ENCODE measurements around the gene MAP3K8. TPM values are rescaled to one million over a fixed set of nuclear protein-coding genes. Genes with fewer than 3 reads are reported as not detected.
A peak's percentile ranks its signal among the peaks of the same experiment; 100 is the strongest.

Gene MAP3K8
- total and polyA plus RNA-seq, 9 of the 15 experiments (the other 6 are each of a cell fraction or from before 2014, with no cell fraction given), result 6.9 to 23.6 (median 13.6) TPM

DNA sequence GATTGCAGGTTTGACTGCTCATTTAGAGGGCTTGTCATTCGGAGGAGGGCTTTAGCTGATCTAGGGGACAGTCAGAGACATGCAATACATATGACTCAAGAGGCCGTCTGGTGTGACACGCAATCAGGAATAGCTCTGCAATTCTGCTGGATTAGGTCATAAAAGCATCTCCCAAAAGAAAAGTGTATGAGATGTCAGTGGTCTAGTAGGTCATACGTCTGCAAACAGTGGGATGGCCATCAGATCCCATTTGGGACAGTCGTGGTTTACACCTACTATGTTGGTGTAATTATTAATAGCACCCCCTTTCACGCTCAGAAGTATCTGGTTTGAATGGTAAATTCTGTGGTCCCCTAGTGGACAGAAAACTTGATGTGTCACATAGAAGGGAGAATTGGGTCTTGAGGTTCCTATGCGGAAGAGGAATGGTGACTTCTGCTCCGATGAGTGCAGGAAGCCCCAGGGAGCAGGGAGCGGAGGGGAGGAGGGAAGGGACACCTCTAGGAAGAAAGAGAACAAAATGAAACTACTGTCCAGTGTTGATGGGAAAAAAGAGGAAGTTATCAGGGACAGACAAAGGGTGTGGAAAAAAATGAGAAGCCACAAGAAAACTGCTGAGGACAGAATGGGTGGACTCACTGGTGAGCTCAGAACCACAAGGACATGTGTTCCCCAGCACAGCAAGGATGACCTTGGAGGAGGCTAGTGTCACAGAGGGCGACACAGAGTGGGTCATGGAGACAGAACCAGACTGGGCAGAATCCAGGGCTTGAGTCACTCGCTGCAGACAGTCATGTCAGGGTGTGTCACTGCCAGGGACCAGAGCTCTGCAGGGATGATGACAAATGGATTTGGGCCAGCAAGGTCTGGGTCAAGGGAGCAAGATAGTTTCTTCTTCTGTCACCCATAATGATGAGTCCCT lies 59.9 kb downstream of the MAP3K8 start (continued):
- TF ChIP-seq, protein P1, sequence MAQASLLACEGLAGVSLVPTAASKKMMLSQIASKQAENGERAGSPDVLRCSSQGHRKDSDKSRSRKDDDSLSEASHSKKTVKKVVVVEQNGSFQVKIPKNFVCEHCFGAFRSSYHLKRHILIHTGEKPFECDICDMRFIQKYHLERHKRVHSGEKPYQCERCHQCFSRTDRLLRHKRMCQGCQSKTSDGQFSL (CRISPR knock-in tag; IDR thresholded peaks at IDR 0.05), result no peak; the same call in 1 of the 2 replicates
- TF ChIP-seq, protein P1 (tag; IDR thresholded peaks at IDR 0.05), result no peak
- TF ChIP-seq PHF8 (IDR thresholded peaks at IDR 0.05; ENCODE audit: borderline replicate concordance, low read length) (peak; percentile 9; the same call in 1 of the 2 replicates), SREBF1 (IDR thresholded peaks at IDR 0.05; ENCODE audit: borderline replicate concordance, low read depth, low read length) (no peak), SAFB (IDR thresholded peaks at IDR 0.05; ENCODE audit: borderline replicate concordance, low read depth, low read length) (no peak), MEF2A (IDR thresholded peaks at IDR 0.05; ENCODE audit: control insufficient read depth, low read depth, low read length) (no peak), ZNF696 (CRISPR knock-in tag; conservative IDR thresholded peaks at IDR 0.05) (no peak), ETV5 (CRISPR knock-in tag; IDR thresholded peaks at IDR 0.05; ENCODE audit: low read depth) (no peak), KLF1 (tag; IDR thresholded peaks at IDR 0.05) (no peak), SMARCA4 (IDR thresholded peaks at IDR 0.05) (peak; percentile 70; the same call in 1 of the 2 replicates), RB1 (IDR thresholded peaks at IDR 0.05; ENCODE audit: low read depth) (no peak), FOXK2 (conservative IDR thresholded peaks at IDR 0.05 in 1 of 2, IDR thresholded peaks at IDR 0.05 in 1 of 2; ENCODE audit: low read depth in 2 of 2) (peak; percentile 74 to 80), ZBED1 (IDR thresholded peaks at IDR 0.05) (no peak), KLF6 (CRISPR knock-in tag; IDR thresholded peaks at IDR 0.05; ENCODE audit: borderline replicate concordance) (peak; percentile 65; the same call in 1 of the 2 replicates), ZNF668 (CRISPR knock-in tag; IDR thresholded peaks at IDR 0.05) (no peak), ZBTB17 (CRISPR knock-in tag; IDR thresholded peaks at IDR 0.05) (peak; percentile 86)
- TF ChIP-seq, protein P2, sequence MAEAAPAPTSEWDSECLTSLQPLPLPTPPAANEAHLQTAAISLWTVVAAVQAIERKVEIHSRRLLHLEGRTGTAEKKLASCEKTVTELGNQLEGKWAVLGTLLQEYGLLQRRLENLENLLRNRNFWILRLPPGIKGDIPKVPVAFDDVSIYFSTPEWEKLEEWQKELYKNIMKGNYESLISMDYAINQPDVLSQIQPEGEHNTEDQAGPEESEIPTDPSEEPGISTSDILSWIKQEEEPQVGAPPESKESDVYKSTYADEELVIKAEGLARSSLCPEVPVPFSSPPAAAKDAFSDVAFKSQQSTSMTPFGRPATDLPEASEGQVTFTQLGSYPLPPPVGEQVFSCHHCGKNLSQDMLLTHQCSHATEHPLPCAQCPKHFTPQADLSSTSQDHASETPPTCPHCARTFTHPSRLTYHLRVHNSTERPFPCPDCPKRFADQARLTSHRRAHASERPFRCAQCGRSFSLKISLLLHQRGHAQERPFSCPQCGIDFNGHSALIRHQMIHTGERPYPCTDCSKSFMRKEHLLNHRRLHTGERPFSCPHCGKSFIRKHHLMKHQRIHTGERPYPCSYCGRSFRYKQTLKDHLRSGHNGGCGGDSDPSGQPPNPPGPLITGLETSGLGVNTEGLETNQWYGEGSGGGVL (CRISPR knock-in tag; IDR thresholded peaks at IDR 0.05), result no peak
- TF ChIP-seq, protein P3, sequence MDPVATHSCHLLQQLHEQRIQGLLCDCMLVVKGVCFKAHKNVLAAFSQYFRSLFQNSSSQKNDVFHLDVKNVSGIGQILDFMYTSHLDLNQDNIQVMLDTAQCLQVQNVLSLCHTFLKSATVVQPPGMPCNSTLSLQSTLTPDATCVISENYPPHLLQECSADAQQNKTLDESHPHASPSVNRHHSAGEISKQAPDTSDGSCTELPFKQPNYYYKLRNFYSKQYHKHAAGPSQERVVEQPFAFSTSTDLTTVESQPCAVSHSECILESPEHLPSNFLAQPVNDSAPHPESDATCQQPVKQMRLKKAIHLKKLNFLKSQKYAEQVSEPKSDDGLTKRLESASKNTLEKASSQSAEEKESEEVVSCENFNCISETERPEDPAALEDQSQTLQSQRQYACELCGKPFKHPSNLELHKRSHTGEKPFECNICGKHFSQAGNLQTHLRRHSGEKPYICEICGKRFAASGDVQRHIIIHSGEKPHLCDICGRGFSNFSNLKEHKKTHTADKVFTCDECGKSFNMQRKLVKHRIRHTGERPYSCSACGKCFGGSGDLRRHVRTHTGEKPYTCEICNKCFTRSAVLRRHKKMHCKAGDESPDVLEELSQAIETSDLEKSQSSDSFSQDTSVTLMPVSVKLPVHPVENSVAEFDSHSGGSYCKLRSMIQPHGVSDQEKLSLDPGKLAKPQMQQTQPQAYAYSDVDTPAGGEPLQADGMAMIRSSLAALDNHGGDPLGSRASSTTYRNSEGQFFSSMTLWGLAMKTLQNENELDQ (CRISPR knock-in tag; IDR thresholded peaks at IDR 0.05; ENCODE audit: borderline replicate concordance), result no peak
- TF ChIP-seq, protein P4, sequence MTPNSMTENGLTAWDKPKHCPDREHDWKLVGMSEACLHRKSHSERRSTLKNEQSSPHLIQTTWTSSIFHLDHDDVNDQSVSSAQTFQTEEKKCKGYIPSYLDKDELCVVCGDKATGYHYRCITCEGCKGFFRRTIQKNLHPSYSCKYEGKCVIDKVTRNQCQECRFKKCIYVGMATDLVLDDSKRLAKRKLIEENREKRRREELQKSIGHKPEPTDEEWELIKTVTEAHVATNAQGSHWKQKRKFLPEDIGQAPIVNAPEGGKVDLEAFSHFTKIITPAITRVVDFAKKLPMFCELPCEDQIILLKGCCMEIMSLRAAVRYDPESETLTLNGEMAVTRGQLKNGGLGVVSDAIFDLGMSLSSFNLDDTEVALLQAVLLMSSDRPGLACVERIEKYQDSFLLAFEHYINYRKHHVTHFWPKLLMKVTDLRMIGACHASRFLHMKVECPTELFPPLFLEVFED (CRISPR knock-in tag; conservative IDR thresholded peaks at IDR 0.05), result no peak
- TF ChIP-seq, protein P5, sequence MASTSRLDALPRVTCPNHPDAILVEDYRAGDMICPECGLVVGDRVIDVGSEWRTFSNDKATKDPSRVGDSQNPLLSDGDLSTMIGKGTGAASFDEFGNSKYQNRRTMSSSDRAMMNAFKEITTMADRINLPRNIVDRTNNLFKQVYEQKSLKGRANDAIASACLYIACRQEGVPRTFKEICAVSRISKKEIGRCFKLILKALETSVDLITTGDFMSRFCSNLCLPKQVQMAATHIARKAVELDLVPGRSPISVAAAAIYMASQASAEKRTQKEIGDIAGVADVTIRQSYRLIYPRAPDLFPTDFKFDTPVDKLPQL (IDR thresholded peaks at IDR 0.05; ENCODE audit: extremely low read depth, insufficient read length), result no peak
